Tibial nerve (tissue), 4 donors: ENCODE data around the gene R3HCC1L.

Experiments
- CTCF ChIP-seq, 5 experiments: fragments of 200-600 bp in 3 of 5; fragments of 450-650 bp in 2 of 5; sonication (generic) in 3 of 5; IDR thresholded peaks; one replicate each; pipeline ENCODE4 v1.5.1; 2016 to 2019; ENCODE audit warnings: antibody characterized with exemption in 5 of 5, mild to moderate bottlenecking in 3 of 5, moderate library complexity in 2 of 5
- EP300 ChIP-seq, 2 donors: sonication (generic); formaldehyde crosslinking; IDR thresholded peaks; one replicate each; pipeline ENCODE4 v1.6.1; 2017; ENCODE audit warnings: antibody characterized with exemption in 2 of 2, mild to moderate bottlenecking in 1 of 2
- POLR2A ChIP-seq, 2 donors: fragments of 450-650 bp; IDR thresholded peaks; one replicate each; pipeline ENCODE4 v1.6.1; 2017; ENCODE audit warnings: antibody characterized with exemption in 2 of 2, mild to moderate bottlenecking in 2 of 2, moderate library complexity in 2 of 2

DNA sequence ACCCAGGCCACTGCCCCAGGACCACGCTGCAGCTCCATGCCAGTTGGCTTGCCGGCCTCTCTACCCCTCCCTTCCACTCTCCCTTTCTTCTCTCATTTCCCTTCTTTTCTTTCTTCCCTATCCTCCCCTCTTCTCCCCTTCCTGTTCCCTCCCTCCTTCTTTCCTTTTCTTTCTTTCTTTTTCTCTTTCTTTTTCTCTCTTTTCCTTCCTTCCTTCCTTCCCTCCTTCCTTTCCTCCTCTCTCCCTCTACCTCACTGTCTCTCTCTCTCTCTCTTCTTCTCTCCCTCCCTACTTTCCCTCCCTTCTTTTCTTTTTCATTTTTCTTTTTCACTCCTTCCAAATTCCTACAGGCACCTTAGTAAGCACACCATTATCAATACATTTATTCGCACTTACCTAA lies 30.3 kb upstream of the R3HCC1L start:
- TF ChIP-seq POLR2A (IDR thresholded peaks at IDR 0.05) (no peak), CTCF (IDR thresholded peaks at IDR 0.05) (no peak), EP300 (IDR thresholded peaks at IDR 0.05) (no peak)
